ENCODE data around the gene SRGAP1. TPM values are rescaled to one million over a fixed set of nuclear protein-coding genes. Genes with fewer than 3 reads are reported as not detected.

SRGAP1 gene
- total RNA-seq, 6 donors from 2014 or later = 4.7 to 36.7 (median 14.0) TPM

DNA sequence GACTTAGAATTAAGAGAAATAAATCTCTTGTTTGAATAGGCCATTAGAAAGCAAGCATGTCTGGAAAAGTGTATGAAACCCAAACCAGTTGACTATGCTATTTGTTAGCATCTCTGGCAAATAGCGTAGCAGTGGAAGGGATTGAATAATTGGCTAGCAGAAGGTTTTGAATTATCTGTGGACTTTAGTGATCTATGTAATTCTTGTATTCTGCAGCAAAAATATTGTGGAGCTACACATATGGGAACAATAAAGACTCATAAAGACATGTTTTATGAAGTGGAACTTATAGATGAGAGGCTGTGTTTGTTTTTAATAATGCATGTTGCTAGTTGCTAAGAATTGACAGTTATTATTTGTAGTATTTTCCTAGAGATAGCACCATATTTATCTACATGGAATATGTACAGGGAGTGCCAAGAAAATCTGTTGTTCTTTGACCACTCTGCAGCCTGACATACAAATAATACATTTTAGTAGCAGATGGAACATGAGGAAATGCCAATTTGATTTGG, 4.7 kb downstream of the SRGAP1 start:
- no peak for TF ChIP-seq EP300 (IDR thresholded peaks at IDR 0.05)
- TF ChIP-seq POLR2AphosphoS5 (IDR thresholded peaks at IDR 0.05) = no peak
- TF ChIP-seq, protein P1, sequence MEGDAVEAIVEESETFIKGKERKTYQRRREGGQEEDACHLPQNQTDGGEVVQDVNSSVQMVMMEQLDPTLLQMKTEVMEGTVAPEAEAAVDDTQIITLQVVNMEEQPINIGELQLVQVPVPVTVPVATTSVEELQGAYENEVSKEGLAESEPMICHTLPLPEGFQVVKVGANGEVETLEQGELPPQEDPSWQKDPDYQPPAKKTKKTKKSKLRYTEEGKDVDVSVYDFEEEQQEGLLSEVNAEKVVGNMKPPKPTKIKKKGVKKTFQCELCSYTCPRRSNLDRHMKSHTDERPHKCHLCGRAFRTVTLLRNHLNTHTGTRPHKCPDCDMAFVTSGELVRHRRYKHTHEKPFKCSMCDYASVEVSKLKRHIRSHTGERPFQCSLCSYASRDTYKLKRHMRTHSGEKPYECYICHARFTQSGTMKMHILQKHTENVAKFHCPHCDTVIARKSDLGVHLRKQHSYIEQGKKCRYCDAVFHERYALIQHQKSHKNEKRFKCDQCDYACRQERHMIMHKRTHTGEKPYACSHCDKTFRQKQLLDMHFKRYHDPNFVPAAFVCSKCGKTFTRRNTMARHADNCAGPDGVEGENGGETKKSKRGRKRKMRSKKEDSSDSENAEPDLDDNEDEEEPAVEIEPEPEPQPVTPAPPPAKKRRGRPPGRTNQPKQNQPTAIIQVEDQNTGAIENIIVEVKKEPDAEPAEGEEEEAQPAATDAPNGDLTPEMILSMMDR (IDR thresholded peaks at IDR 0.05) = no peak
- TF ChIP-seq POLR2A (IDR thresholded peaks at IDR 0.05) = no peak
- Histone ChIP-seq H3K27me3 (no peaks in the 10 kb centered on the region), H3K4me1 (peaks cover 0 to 3% (median 1%) of the 10 kb centered on the region in 4 donors), H3K27ac (no peak overlapping the region), H3K36me3 (no peaks in the 10 kb centered on the region), H3K4me3 (no peak overlapping the region), H3K9me3 (no peaks in the 10 kb centered on the region)
- no peak for ATAC-seq (ENCODE audit: low FRiP score in 2 of 2)
- DNase-seq = no peak
- WGBS, 2 donors = 88 to 90% methylated on average over 1 of the region's 1 CpG

- H3K9me3 ChIP-seq = no peaks in the 10 kb centered on the region
- ATAC-seq (ENCODE audit: low FRiP score in 2 of 2) = no peak
- 85 to 96% methylated on average over 4 of the region's 4 CpGs for WGBS, 2 donors
- no peak for DNase-seq
- H3K27me3 ChIP-seq = no peaks in the 10 kb centered on the region
- no peaks in the 10 kb centered on the region for H3K36me3 ChIP-seq
- peaks cover 0 to 3% (median 1%) of the 10 kb centered on the region in 4 donors for H3K4me1 ChIP-seq
- H3K27ac ChIP-seq = no peak overlapping the region
- TF ChIP-seq POLR2A (IDR thresholded peaks at IDR 0.05) (no peak), POLR2AphosphoS5 (IDR thresholded peaks at IDR 0.05) (no peak), EP300 (IDR thresholded peaks at IDR 0.05) (no peak)
- TF ChIP-seq, protein P1 (IDR thresholded peaks at IDR 0.05) = no peak
- no peak overlapping the region for H3K4me3 ChIP-seq
These were observed 5.1 kb downstream of the SRGAP1 start for GRCh38 chr12:63849641-63850040.

- H3K27me3 ChIP-seq = no peaks in the 10 kb centered on the region
- no peak overlapping the region for H3K27ac ChIP-seq
- TF ChIP-seq, protein P1 (IDR thresholded peaks at IDR 0.05) = no peak
- TF ChIP-seq EP300 (IDR thresholded peaks at IDR 0.05) (no peak), POLR2A (IDR thresholded peaks at IDR 0.05) (no peak), POLR2AphosphoS5 (IDR thresholded peaks at IDR 0.05) (no peak)
- DNase-seq (no peak), ATAC-seq (ENCODE audit: low FRiP score in 2 of 2) (no peak)
- H3K36me3 ChIP-seq = no peaks in the 10 kb centered on the region
- peaks cover 0 to 3% (median 0%) of the 10 kb centered on the region in 4 donors for H3K4me1 ChIP-seq
- no peak overlapping the region for H3K4me3 ChIP-seq
- no peaks in the 10 kb centered on the region for H3K9me3 ChIP-seq
These were observed 9.5 kb downstream of the SRGAP1 start for GRCh38 chr12:63853978-63854377.

- DNase-seq (no peak), ATAC-seq (ENCODE audit: low FRiP score in 2 of 2) (no peak)
- no peak overlapping the region for H3K27ac ChIP-seq
- no peaks in the 10 kb centered on the region for H3K9me3 ChIP-seq
- TF ChIP-seq, protein P1 (IDR thresholded peaks at IDR 0.05) = no peak
- TF ChIP-seq EP300 (IDR thresholded peaks at IDR 0.05) = no peak
- no peak for TF ChIP-seq POLR2A (IDR thresholded peaks at IDR 0.05)
- TF ChIP-seq POLR2AphosphoS5 (IDR thresholded peaks at IDR 0.05) = no peak
- no peaks in the 10 kb centered on the region for H3K36me3 ChIP-seq
- no peaks in the 10 kb centered on the region for H3K27me3 ChIP-seq
- H3K4me1 ChIP-seq = no peaks in the 10 kb centered on the region
- WGBS, 2 donors = 97 to 100% methylated on average over 3 of the region's 3 CpGs
- no peak overlapping the region for H3K4me3 ChIP-seq
These were observed 10.8 kb downstream of the SRGAP1 start for GRCh38 chr12:63855299-63855698.

All from upper lobe of left lung (tissue), 6 donors.